HepG2 (cell line): ENCODE measurements around the gene CNNM3. TPM values are rescaled to one million over a fixed set of nuclear protein-coding genes. Genes with fewer than 3 reads are reported as not detected.

Experiments
- ARNT2 ChIP-seq: sonication (generic); formaldehyde crosslinking; IDR thresholded peaks from 2 replicates; pipeline ENCODE4 v1.8.0; 2022; ENCODE audit warnings: mild to moderate bottlenecking, low read depth, missing genetic modification reagents, moderate library complexity
- GPBP1L1 ChIP-seq: sonication (generic); formaldehyde crosslinking; IDR thresholded peaks from 2 replicates; pipeline ENCODE4 v1.5.0; 2020; ENCODE audit warnings: mild to moderate bottlenecking, missing genetic modification reagents
- HIVEP1 ChIP-seq: sonication (generic); formaldehyde crosslinking; IDR thresholded peaks from 2 replicates; pipeline ENCODE4 v1.4.0; 2020; ENCODE audit warnings: mild to moderate bottlenecking, missing genetic modification reagents
- JUND ChIP-seq: sonication (generic); formaldehyde crosslinking; IDR thresholded peaks from 2 replicates; pipeline ENCODE4 v1.8.0; 2022; ENCODE audit warnings: mild to moderate bottlenecking, missing genetic modification reagents
- MYNN ChIP-seq: sonication (generic); formaldehyde crosslinking; IDR thresholded peaks from 2 replicates; pipeline ENCODE4 v1.4.0; 2020; ENCODE audit warnings: mild to moderate bottlenecking, low read depth, missing genetic modification reagents
- NFKB2 ChIP-seq: sonication (generic); formaldehyde crosslinking; IDR thresholded peaks from 2 replicates; pipeline ENCODE4 v1.4.0; 2020; ENCODE audit warnings: missing genetic modification reagents, borderline replicate concordance
- SIN3B ChIP-seq: fragments of 150-350 bp; IDR thresholded peaks from 2 replicates; pipeline ENCODE4 v1.6.1; 2014; ENCODE audit warnings: low read length
- TSC22D2 ChIP-seq: sonication (generic); formaldehyde crosslinking; IDR thresholded peaks from 2 replicates; pipeline ENCODE4 v1.5.1; 2020; ENCODE audit warnings: missing genetic modification reagents, mild to moderate bottlenecking, borderline replicate concordance
- ZBTB38 ChIP-seq: sonication (generic); formaldehyde crosslinking; IDR thresholded peaks from 2 replicates; pipeline ENCODE4 v1.5.1; 2020; ENCODE audit warnings: mild to moderate bottlenecking, missing genetic modification reagents
- ZFP62 ChIP-seq: sonication (generic); formaldehyde crosslinking; IDR thresholded peaks from 2 replicates; pipeline ENCODE4 v1.4.0; 2020; ENCODE audit warnings: missing genetic modification reagents
- ZNF260 ChIP-seq: sonication (generic); formaldehyde crosslinking; IDR thresholded peaks from 2 replicates; pipeline ENCODE4 v1.4.0; 2020; ENCODE audit warnings: missing genetic modification reagents, low read depth, mild to moderate bottlenecking, borderline replicate concordance
- ZNF446 ChIP-seq: sonication (generic); formaldehyde crosslinking; IDR thresholded peaks from 2 replicates; pipeline ENCODE4 v1.5.0; 2020; ENCODE audit warnings: mild to moderate bottlenecking, missing genetic modification reagents
- ZNF543 ChIP-seq: sonication (generic); formaldehyde crosslinking; IDR thresholded peaks from 2 replicates; pipeline ENCODE4 v1.4.0; 2020; ENCODE audit warnings: mild to moderate bottlenecking, missing genetic modification reagents
- ZNF839 ChIP-seq: sonication (generic); formaldehyde crosslinking; IDR thresholded peaks from 2 replicates; pipeline ENCODE4 v1.4.0; 2020; ENCODE audit warnings: missing genetic modification reagents, mild to moderate bottlenecking, borderline replicate concordance
- polyA plus RNA-seq, 8 experiments: library from polyadenylated mRNA; depleted of rRNA in 3 of 8; stranded (reverse) in 7 of 8; unstranded in 1 of 8; fragments of >200 nt; fragmentation: Illumina TruSeq in 4 of 8; extraction: Trizol in 4 of 8; gene quantifications; 2 replicates each; pipeline versions ENCODE4 v1.2.1 to v1.2.3, GENCODE V29; 2011 to 2016; ENCODE audit warnings: low read depth in 4 of 8, missing spikeins in 1 of 8, mixed read lengths in 1 of 8; ENCODE audit not compliant: insufficient read depth in 1 of 8
- total RNA-seq, 5 experiments: library from RNA; depleted of rRNA; stranded (reverse); fragments of >200 nt; fragmentation: Illumina TruSeq; extraction: Trizol; gene quantifications; 2 replicates each; pipeline ENCODE4 v1.2.3, GENCODE V29; 2016; ENCODE audit warnings: low read depth in 1 of 5
- TF ChIP-seq, protein P1 (sequence below): sonication (generic); formaldehyde crosslinking; IDR thresholded peaks from 2 replicates; pipeline ENCODE4 v1.4.0; 2020; ENCODE audit warnings: mild to moderate bottlenecking, missing genetic modification reagents, borderline replicate concordance
- TF ChIP-seq, protein P2 (sequence below): sonication (generic); formaldehyde crosslinking; IDR thresholded peaks from 2 replicates; pipeline ENCODE4 v1.4.0; 2020; ENCODE audit warnings: mild to moderate bottlenecking, missing genetic modification reagents
- TF ChIP-seq, protein P3 (sequence below): sonication (generic); formaldehyde crosslinking; IDR thresholded peaks from 2 replicates; pipeline ENCODE4 v1.4.0; 2020; ENCODE audit warnings: missing genetic modification reagents
- TF ChIP-seq, protein P4 (sequence below): sonication (generic); formaldehyde crosslinking; IDR thresholded peaks from 2 replicates; pipeline ENCODE4 v1.4.0; 2020; ENCODE audit warnings: missing genetic modification reagents

Gene CNNM3
- total and polyA plus RNA-seq, 2 of the 13 experiments (the other 11 are each of a cell fraction or from before 2014, with no cell fraction given) = 21.2 to 27.9 TPM

GRCh38 chr2:96810783-96811192 is 5.3 kb upstream of the CNNM3 start (continued):
- no peak for TF ChIP-seq ZFP62 (CRISPR knock-in tag)
- TF ChIP-seq ZNF260 (CRISPR knock-in tag) = no peak
- TF ChIP-seq, protein P1, sequence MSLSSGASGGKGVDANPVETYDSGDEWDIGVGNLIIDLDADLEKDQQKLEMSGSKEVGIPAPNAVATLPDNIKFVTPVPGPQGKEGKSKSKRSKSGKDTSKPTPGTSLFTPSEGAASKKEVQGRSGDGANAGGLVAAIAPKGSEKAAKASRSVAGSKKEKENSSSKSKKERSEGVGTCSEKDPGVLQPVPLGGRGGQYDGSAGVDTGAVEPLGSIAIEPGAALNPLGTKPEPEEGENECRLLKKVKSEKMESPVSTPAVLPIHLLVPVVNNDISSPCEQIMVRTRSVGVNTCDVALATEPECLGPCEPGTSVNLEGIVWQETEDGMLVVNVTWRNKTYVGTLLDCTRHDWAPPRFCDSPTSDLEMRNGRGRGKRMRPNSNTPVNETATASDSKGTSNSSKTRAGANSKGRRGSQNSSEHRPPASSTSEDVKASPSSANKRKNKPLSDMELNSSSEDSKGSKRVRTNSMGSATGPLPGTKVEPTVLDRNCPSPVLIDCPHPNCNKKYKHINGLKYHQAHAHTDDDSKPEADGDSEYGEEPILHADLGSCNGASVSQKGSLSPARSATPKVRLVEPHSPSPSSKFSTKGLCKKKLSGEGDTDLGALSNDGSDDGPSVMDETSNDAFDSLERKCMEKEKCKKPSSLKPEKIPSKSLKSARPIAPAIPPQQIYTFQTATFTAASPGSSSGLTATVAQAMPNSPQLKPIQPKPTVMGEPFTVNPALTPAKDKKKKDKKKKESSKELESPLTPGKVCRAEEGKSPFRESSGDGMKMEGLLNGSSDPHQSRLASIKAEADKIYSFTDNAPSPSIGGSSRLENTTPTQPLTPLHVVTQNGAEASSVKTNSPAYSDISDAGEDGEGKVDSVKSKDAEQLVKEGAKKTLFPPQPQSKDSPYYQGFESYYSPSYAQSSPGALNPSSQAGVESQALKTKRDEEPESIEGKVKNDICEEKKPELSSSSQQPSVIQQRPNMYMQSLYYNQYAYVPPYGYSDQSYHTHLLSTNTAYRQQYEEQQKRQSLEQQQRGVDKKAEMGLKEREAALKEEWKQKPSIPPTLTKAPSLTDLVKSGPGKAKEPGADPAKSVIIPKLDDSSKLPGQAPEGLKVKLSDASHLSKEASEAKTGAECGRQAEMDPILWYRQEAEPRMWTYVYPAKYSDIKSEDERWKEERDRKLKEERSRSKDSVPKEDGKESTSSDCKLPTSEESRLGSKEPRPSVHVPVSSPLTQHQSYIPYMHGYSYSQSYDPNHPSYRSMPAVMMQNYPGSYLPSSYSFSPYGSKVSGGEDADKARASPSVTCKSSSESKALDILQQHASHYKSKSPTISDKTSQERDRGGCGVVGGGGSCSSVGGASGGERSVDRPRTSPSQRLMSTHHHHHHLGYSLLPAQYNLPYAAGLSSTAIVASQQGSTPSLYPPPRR (CRISPR knock-in tag) = no peak
- TF ChIP-seq MYNN = no peak
- no peak for TF ChIP-seq ARNT2 (CRISPR knock-in tag)
- peak; percentile 39; the same call in 1 of the 2 replicates for TF ChIP-seq NFKB2 (CRISPR knock-in tag)
- no peak for TF ChIP-seq SIN3B
- no peak for TF ChIP-seq ZNF446 (CRISPR knock-in tag)
- TF ChIP-seq, protein P2, sequence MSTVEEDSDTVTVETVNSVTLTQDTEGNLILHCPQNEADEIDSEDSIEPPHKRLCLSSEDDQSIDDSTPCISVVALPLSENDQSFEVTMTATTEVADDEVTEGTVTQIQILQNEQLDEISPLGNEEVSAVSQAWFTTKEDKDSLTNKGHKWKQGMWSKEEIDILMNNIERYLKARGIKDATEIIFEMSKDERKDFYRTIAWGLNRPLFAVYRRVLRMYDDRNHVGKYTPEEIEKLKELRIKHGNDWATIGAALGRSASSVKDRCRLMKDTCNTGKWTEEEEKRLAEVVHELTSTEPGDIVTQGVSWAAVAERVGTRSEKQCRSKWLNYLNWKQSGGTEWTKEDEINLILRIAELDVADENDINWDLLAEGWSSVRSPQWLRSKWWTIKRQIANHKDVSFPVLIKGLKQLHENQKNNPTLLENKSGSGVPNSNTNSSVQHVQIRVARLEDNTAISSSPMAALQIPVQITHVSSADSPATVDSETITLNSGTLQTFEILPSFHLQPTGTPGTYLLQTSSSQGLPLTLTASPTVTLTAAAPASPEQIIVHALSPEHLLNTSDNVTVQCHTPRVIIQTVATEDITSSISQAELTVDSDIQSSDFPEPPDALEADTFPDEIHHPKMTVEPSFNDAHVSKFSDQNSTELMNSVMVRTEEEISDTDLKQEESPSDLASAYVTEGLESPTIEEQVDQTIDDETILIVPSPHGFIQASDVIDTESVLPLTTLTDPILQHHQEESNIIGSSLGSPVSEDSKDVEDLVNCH (CRISPR knock-in tag) = no peak
- TF ChIP-seq TSC22D2 (CRISPR knock-in tag) = no peak
- no peak for TF ChIP-seq ZNF839 (CRISPR knock-in tag)
- TF ChIP-seq ZBTB38 (CRISPR knock-in tag) = peak; percentile 49; the same call in 1 of the 2 replicates
- TF ChIP-seq JUND (CRISPR knock-in tag) = no peak
- no peak; the same call in 1 of the 2 replicates for TF ChIP-seq HIVEP1 (CRISPR knock-in tag)
- peak; percentile 61; the same call in 1 of the 2 replicates for TF ChIP-seq ZNF543 (CRISPR knock-in tag)
- TF ChIP-seq, protein P3, sequence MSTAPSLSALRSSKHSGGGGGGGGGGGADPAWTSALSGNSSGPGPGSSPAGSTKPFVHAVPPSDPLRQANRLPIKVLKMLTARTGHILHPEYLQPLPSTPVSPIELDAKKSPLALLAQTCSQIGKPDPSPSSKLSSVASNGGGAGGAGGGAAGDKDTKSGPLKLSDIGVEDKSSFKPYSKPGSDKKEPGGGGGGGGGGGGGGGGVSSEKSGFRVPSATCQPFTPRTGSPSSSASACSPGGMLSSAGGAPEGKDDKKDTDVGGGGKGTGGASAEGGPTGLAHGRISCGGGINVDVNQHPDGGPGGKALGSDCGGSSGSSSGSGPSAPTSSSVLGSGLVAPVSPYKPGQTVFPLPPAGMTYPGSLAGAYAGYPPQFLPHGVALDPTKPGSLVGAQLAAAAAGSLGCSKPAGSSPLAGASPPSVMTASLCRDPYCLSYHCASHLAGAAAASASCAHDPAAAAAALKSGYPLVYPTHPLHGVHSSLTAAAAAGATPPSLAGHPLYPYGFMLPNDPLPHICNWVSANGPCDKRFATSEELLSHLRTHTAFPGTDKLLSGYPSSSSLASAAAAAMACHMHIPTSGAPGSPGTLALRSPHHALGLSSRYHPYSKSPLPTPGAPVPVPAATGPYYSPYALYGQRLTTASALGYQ (CRISPR knock-in tag) = no peak
- TF ChIP-seq, protein P4, sequence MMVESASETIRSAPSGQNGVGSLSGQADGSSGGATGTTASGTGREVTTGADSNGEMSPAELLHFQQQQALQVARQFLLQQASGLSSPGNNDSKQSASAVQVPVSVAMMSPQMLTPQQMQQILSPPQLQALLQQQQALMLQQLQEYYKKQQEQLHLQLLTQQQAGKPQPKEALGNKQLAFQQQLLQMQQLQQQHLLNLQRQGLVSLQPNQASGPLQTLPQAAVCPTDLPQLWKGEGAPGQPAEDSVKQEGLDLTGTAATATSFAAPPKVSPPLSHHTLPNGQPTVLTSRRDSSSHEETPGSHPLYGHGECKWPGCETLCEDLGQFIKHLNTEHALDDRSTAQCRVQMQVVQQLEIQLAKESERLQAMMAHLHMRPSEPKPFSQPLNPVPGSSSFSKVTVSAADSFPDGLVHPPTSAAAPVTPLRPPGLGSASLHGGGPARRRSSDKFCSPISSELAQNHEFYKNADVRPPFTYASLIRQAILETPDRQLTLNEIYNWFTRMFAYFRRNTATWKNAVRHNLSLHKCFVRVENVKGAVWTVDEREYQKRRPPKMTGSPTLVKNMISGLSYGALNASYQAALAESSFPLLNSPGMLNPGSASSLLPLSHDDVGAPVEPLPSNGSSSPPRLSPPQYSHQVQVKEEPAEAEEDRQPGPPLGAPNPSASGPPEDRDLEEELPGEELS (CRISPR knock-in tag) = no peak
- no peak for TF ChIP-seq GPBP1L1 (CRISPR knock-in tag)
